Tibial nerve (tissue), 4 donors: Measurements from ENCODE around the gene PIK3R3. TPM values are rescaled to one million over a fixed set of nuclear protein-coding genes. Genes with fewer than 3 reads are reported as not detected.

ENCODE experiments used
- DNase-seq, 2 donors: peaks; one replicate each; pipeline ENCODE4 v3.0.0-alpha.2; 2019; ENCODE audit warnings: low spot score in 2 of 2
- H3K27ac ChIP-seq, 4 donors: fragments of 200-600 bp; sonication (generic) in 3 of 4; one replicate each; pipeline ENCODE4 v1.5.1; 2017 to 2019; ENCODE audit warnings: mild to moderate bottlenecking in 1 of 4
- H3K27me3 ChIP-seq, 2 donors: fragments of 200-600 bp; sonication (generic) in 1 of 2; one replicate each; pipeline versions ENCODE4 v1.5.1 to v1.6.0; 2017 to 2019
- H3K36me3 ChIP-seq, 3 donors: fragments of 200-600 bp; sonication (generic); one replicate each; pipeline ENCODE4 v1.5.1; 2018 to 2019
- H3K4me1 ChIP-seq, 4 donors: fragments of 200-600 bp; sonication (generic) in 3 of 4; one replicate each; pipeline ENCODE4 v1.5.1; 2017 to 2019
- H3K4me3 ChIP-seq, 4 donors: fragments of 200-600 bp; sonication (generic) in 3 of 4; one replicate each; pipeline ENCODE4 v1.5.1; 2017 to 2019; ENCODE audit warnings: mild to moderate bottlenecking in 1 of 4, moderate library complexity in 1 of 4
- H3K9me3 ChIP-seq, 4 donors: fragments of 200-600 bp; sonication (generic) in 3 of 4; one replicate each; pipeline ENCODE4 v1.5.1; 2017 to 2019
- EP300 ChIP-seq, 2 donors: sonication (generic); formaldehyde crosslinking; IDR thresholded peaks; one replicate each; pipeline ENCODE4 v1.6.1; 2017; ENCODE audit warnings: antibody characterized with exemption in 2 of 2, mild to moderate bottlenecking in 1 of 2
- POLR2A ChIP-seq, 2 donors: fragments of 450-650 bp; IDR thresholded peaks; one replicate each; pipeline ENCODE4 v1.6.1; 2017; ENCODE audit warnings: antibody characterized with exemption in 2 of 2, mild to moderate bottlenecking in 2 of 2, moderate library complexity in 2 of 2
- WGBS, 2 donors: methylation state at CpG; one replicate each; pipeline ENCODE4 v1.1.5; 2018; 5-methylcytosine and 5-hydroxymethylcytosine counted together
- total RNA-seq, 4 donors: library from RNA; depleted of rRNA; stranded (reverse); fragments of >200 nt; gene quantifications; one replicate each; pipeline ENCODE4 v1.1.0, GENCODE V29; 2016
- TF ChIP-seq, protein P1 (sequence below), 5 experiments: fragments of 200-600 bp in 3 of 5; fragments of 450-650 bp in 2 of 5; sonication (generic) in 3 of 5; IDR thresholded peaks; one replicate each; pipeline ENCODE4 v1.5.1; 2016 to 2019; ENCODE audit warnings: antibody characterized with exemption in 5 of 5, mild to moderate bottlenecking in 3 of 5, moderate library complexity in 2 of 5

Gene PIK3R3
- total RNA-seq, 4 donors from 2014 or later: 13.2 to 32.1 (median 23.2) TPM

DNA sequence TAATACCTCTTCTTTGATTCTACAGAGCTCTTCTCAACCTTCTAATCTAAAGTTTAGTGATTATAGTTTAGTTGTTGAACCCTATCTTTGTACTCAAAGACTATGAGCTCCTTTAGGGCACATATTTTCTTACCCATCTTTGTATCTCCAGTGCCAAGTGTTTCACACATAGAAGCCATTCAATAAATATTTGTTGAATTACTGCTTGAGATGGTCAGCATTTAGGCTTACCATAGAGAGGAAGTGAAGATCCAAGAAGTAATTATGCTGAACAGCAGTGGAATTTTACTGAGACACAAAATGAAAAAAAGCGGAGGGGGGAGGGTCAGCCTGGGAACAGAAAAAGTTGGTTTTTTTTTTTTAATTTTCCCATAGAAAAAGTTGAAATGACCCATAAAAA is 21.9 kb downstream of the PIK3R3 start:
- H3K36me3 ChIP-seq: no peaks in the 10 kb centered on the region
- no peaks in the 10 kb centered on the region for H3K27me3 ChIP-seq
- 80 to 93% methylated on average over 1 of the region's 1 CpG for WGBS, 2 donors
- TF ChIP-seq, protein P1, sequence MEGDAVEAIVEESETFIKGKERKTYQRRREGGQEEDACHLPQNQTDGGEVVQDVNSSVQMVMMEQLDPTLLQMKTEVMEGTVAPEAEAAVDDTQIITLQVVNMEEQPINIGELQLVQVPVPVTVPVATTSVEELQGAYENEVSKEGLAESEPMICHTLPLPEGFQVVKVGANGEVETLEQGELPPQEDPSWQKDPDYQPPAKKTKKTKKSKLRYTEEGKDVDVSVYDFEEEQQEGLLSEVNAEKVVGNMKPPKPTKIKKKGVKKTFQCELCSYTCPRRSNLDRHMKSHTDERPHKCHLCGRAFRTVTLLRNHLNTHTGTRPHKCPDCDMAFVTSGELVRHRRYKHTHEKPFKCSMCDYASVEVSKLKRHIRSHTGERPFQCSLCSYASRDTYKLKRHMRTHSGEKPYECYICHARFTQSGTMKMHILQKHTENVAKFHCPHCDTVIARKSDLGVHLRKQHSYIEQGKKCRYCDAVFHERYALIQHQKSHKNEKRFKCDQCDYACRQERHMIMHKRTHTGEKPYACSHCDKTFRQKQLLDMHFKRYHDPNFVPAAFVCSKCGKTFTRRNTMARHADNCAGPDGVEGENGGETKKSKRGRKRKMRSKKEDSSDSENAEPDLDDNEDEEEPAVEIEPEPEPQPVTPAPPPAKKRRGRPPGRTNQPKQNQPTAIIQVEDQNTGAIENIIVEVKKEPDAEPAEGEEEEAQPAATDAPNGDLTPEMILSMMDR (IDR thresholded peaks at IDR 0.05): no peak
- TF ChIP-seq POLR2A (IDR thresholded peaks at IDR 0.05): no peak
- TF ChIP-seq EP300 (IDR thresholded peaks at IDR 0.05): no peak
- DNase-seq: no peak
- no peak overlapping the region for H3K4me3 ChIP-seq
- no peaks in the 10 kb centered on the region for H3K9me3 ChIP-seq
- no peak overlapping the region for H3K27ac ChIP-seq
- no peaks in the 10 kb centered on the region for H3K4me1 ChIP-seq

DNA sequence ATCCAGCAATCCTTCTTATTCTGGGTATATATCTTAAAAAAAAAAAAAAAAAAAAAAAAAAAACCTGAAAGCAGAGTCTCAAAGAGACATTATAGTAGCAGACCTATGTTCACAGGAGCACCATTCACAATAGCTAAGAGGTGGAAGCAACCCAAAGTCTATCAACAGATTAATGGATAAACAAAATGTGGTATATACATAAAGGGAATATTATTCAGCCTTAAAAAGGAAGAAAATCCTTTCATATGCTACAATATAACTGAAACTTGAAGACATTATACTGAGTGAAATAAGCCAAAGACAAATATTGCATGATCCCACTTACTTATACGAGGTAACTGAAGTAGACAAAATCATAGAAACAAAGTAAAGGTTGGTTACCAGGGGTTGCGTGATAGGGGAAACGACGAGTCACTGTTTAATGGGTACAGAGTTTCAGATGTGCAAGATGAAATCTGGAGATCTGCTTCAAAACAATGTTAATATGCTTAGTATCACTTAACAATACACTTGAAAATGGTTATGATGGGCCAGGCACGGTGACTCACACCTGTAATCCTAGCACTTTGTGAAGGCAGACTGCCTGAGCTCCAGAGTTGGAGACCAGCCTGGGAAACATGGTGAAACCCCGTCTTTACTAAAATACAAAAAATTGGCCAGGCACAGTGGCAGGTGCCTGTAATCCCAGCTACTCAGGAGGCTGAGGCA is 29.5 kb downstream of the PIK3R3 start:
- 91 to 93% methylated on average over 6 of the region's 6 CpGs for WGBS, 2 donors
- H3K9me3 ChIP-seq: peaks cover 0 to 5% (median 0%) of the 10 kb centered on the region in 4 donors
- H3K4me3 ChIP-seq: no peak overlapping the region
- H3K27me3 ChIP-seq: no peaks in the 10 kb centered on the region
- no peaks in the 10 kb centered on the region for H3K36me3 ChIP-seq
- TF ChIP-seq, protein P1 (IDR thresholded peaks at IDR 0.05): no peak
- DNase-seq: no peak
- no peaks in the 10 kb centered on the region for H3K4me1 ChIP-seq
- no peak overlapping the region for H3K27ac ChIP-seq

DNA sequence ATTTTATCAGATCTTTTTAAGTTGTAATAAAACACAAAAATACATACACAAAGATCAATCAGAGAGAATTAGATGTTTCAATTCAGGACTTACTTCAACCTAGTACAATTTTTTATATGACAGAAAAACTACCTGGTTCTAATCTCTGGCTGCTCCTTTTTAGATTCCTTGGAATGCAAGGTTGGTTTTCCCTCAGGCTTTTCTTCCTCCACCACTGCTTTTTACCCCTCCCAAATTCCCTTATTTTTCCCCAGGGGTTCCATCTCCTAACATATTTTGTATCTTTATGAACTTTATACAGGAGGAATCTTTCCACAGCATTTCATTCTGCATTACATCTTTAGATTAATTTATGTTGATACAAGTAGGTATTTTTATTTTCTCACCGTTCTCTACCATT is 33.2 kb downstream of the PIK3R3 start:
- TF ChIP-seq POLR2A (IDR thresholded peaks at IDR 0.05) (no peak), EP300 (IDR thresholded peaks at IDR 0.05) (no peak)
- TF ChIP-seq, protein P1 (IDR thresholded peaks at IDR 0.05): no peak

DNA sequence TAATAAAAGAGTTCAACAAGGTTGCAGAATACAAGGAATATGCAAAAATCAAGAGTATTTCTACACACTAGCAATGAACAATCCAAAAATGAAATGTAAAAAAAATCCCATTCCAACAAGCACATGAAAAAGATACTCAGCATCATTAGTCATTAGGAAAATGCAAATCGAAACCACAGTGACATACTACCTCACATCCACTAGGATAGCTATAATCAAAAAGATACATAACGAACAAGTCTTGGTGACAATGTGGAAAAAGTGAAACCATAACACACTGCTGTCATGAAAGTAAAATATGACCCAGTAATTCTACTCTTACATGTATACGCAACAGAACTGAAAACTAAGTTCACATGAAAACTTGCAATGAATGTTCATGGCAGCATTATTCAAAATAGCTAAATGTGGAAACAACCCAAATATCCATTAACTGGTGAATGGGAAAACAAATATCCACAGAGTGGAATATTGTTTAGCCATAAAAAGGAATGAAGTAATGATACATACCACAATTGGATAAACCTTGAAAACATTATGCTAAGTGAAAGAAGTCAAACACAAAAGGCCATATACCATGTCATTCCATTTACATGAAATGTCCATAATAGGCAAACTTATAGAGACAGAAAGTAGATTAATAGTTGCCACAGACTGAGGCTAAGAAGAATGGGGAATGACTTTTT is 34.3 kb downstream of the PIK3R3 start:
- TF ChIP-seq EP300 (IDR thresholded peaks at IDR 0.05) (no peak), POLR2A (IDR thresholded peaks at IDR 0.05) (no peak)
- TF ChIP-seq, protein P1 (IDR thresholded peaks at IDR 0.05): no peak
- DNase-seq: no peak
- no peaks in the 10 kb centered on the region for H3K27me3 ChIP-seq
- 93 to 95% methylated on average over 3 of the region's 3 CpGs for WGBS, 2 donors
- no peak overlapping the region for H3K27ac ChIP-seq
- H3K36me3 ChIP-seq: no peaks in the 10 kb centered on the region
- no peaks in the 10 kb centered on the region for H3K4me1 ChIP-seq
- peaks cover 0 to 5% (median 0%) of the 10 kb centered on the region in 4 donors for H3K9me3 ChIP-seq
- no peak overlapping the region for H3K4me3 ChIP-seq

More for the DNA sequence above, 33.2 kb downstream of the PIK3R3 start:
- H3K36me3 ChIP-seq: no peaks in the 10 kb centered on the region
- H3K4me3 ChIP-seq: no peak overlapping the region
- H3K4me1 ChIP-seq: no peaks in the 10 kb centered on the region
- 93 to 94% methylated on average over 1 of the region's 1 CpG for WGBS, 2 donors
- DNase-seq: no peak
- no peak overlapping the region for H3K27ac ChIP-seq
- peaks cover 0 to 5% (median 0%) of the 10 kb centered on the region in 4 donors for H3K9me3 ChIP-seq
- no peaks in the 10 kb centered on the region for H3K27me3 ChIP-seq

DNA sequence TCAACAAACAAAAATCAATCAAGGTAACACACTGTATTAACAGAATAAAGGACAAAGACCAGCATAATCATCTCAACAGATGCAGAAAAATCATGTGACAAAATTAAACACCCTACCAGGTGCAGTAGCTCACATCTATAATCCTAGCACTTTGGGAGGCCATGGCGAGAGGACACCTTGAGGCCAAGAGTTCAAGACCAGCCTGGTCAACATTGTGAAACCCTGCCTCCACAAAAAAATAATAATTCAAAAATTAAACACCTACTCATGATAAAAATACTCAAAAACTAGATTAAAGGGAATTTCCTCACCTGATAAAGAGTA is 35.3 kb downstream of the PIK3R3 start:
- no peak overlapping the region for H3K4me3 ChIP-seq
- WGBS, 2 donors: 97 to 100% methylated on average over 1 of the region's 1 CpG

More for the DNA sequence above, 35.3 kb downstream of the PIK3R3 start:
- DNase-seq: no peak
- H3K9me3 ChIP-seq: peaks cover 0 to 5% (median 0%) of the 10 kb centered on the region in 4 donors
- no peaks in the 10 kb centered on the region for H3K4me1 ChIP-seq
- no peak overlapping the region for H3K27ac ChIP-seq
- no peaks in the 10 kb centered on the region for H3K36me3 ChIP-seq
- TF ChIP-seq POLR2A (IDR thresholded peaks at IDR 0.05): no peak
- no peak for TF ChIP-seq EP300 (IDR thresholded peaks at IDR 0.05)
- TF ChIP-seq, protein P1 (IDR thresholded peaks at IDR 0.05): no peak
- H3K27me3 ChIP-seq: no peaks in the 10 kb centered on the region
